HG03457 (cell line): Measurements from ENCODE around the gene SRSF4.
"Not testable (repeated sequence)": the region's sequence is repeated elsewhere in the genome, so short reads cannot be mapped to it uniquely, and the experiment has no call there.

Experiments
- ATAC-seq: cut with Tn5 transposase; IDR thresholded peaks from one replicate; pipeline ENCODE4 v1.9.1; 2021; ENCODE audit warnings: moderate number of reproducible peaks; ENCODE audit not compliant: unreplicated experiment

Gene SRSF4

DNA sequence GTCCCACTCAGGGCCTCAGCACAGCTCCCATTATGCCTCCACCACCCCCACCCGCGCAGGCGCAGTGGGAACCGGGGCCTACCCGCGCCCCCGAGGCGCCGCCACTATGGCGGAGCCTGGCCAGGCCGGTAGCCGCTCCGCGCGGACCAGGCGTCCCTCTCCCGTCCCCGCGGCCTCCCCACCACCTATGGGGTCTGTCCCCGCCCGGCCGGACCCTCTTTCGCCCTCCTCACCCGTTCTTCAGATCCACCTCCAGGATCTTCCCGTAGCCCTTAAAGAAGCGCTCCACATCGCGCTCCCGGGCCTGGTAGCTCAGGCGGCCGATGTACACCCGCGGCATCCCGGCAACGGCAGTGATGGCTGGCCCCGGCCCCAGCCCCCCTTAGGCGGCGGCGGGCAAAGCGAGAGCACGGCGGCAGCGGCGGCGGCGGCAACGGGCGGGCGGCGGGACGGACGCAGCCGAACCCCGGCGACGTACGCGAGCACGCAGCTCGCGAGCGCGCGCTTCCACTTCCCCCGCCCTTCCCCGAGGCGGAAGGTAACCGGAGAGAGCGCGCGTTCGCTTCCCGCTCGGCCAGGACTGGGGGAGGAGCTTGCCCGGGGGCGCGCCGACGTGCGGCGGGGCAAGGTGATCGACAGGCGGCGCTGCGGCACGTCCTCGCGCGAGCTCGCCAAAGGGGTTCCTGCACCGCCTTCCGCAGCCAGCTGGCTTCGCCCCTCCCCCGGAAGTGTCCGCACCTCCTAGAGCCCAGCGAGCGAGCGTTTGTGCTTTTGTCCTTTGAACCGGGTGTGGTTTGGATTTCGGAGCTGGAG, at the start of gene SRSF4:
SRSF4 (minus strand) TSS at position 488 of the 813 bp plus-strand sequence; CDS start at position 340, 148 bp downstream.
- ATAC-seq, result peak; percentile 78

DNA sequence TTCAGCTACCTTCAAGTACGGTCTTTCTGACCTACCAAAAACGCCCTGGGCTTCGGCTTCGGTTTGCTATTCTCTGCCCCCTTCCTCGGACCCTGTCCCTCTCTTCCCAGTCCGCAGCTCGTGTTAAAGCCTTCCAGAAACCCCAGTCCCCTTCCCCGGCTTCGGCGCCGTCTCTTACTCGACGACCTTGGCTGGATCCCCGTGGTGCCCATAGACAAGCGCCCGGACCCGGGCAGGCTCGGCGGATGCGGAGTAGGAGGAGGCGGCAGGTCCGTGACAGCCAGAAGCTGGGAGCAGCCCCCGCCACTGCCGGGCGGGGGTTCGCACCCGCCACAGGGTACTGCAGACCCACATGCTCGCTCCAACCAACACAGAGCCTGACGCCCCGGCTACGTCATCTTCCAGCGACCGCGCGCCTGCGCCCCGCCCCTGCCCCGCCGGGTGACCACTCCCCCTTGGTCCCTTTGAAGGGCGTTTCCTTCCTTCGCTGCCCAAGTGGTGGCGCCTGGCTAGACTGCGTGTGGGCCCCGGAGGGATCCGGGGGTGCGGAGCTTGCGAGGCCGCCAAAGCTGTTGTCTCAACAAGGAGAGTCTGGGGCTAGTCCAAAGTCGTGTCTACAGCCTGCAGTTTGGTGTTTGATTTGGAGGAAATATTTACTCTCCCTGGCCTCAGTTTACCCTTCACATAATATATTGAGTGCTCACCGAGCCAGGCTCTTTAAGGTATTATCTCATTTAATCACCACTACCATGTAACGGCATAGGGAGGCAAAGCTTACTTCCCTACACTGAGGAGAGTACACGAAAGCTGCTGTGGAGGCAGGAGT, 49.1 kb upstream of the SRSF4 start, which contains the start of gene MECR:
MECR (minus strand) TSS at position 382 of the 826 bp plus-strand sequence; CDS start at position 354, 28 bp downstream.
- peak; percentile 78 for ATAC-seq

DNA sequence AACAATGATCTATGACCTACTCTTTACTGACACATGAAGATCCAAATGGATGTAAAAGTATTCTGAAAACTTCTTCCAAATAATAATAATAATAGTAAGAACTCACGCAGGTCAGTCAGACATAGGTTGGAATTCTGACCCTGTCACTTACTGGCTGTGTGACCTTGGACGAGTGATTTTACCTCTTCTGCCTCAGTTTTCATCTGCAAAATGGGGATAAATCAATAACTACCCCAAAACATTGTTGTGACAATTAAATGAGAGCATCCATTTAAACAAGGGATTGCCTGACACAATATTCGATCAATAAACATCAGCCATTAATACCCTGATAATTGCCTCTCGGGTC, 48.5 kb upstream of the SRSF4 start:
- no peak for ATAC-seq

DNA sequence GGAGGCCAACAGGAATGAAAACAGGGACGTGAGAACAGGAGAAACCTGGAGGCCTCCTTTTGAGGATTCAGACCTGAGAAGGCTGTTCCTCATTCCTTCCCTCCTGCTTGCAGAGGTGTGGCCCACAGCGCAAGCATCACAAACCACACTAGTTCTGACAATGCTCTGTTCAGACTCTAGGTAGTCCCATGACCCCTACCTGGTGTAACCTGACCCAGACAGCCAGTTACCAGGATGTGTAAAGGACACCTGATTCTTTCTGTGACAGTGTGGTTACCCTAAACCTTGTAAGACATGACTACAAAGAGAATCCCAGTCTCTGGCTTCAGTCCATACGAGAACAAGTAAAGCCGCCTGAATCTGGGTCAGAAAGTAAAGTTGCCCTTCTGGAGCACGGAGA, 45.8 kb upstream of the SRSF4 start:
- no peak for ATAC-seq

DNA sequence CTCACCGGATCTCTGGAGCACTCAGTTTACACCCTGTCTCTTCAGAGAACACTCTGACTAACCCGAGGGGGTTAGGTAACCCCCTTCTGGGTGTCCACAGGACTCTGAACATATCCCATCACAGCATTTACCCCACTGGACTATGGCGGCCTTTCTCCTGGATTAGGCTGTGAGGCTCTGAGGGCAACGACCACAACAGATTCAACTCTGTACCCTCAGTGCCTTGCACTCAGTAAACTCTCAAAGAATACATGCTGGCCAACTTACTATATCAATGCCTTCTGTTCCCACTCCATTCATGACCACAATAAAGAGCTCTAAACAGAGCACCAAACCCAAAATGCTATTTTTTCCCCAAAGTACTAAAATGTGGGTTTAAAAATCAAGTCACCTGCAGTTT, 43.7 kb upstream of the SRSF4 start:
- ATAC-seq, result no peak

DNA sequence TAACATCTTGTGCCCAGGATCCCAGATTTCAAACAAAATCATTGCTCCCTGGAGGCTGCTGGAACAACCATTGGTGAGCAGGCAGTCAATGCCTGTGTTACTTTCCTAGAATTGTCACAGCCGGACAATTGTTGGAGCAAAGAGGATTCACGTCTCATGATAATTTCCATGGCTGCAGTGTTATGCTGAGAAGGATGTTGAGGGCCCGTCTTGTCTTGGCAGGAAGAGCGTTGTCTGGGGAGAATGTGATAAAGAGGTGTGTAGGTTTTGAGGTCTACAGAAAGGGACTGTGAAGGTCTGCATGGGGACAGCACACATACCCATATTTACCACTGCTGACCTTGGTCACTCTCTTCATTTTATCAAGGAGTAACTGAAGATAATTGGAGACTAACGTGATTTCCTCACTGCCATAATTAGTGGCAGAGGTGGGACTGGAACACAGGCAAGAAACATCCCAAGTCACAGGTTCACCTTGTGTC, 42.7 kb upstream of the SRSF4 start:
- ATAC-seq, result no peak

DNA sequence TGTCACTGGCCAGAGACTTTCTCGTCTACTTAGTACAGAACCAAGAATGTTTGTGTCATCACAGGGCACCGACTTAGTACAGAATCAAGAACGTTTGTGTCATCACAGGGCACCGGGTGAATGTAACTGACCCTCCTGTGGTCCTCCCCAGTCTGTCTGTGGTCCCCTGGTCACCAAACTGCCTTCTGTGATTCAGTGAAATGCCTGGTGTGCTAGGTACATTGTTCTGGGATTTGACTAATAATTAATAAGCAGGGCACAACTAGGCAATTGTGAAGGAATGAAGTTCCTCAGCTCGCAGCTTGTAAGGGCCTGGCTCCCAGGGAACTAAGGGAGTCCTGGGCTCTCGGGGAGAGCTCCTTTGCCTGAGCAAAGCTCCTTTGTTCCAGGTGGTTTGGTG, 41.8 kb upstream of the SRSF4 start:
- ATAC-seq, result no peak

DNA sequence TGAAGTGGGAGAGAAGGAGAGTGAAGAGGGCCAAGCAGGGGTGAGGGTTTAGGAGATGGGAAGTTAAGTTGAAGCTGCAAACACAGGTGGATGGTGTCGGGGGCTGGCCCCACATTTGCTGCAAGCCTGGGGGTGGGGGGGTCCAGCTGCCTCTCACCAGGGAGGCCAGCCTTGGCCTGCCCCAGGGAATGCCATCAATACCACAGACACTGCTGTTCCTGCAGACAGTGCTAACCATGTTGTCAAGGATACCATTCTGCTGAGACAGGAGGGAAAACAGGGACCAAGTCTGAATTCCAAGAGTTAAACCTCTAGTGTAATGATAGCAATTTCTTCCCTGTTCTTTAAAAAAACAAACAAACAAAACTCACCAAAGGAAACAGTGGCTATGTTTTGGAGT, 41.0 kb upstream of the SRSF4 start:
- no peak for ATAC-seq

DNA sequence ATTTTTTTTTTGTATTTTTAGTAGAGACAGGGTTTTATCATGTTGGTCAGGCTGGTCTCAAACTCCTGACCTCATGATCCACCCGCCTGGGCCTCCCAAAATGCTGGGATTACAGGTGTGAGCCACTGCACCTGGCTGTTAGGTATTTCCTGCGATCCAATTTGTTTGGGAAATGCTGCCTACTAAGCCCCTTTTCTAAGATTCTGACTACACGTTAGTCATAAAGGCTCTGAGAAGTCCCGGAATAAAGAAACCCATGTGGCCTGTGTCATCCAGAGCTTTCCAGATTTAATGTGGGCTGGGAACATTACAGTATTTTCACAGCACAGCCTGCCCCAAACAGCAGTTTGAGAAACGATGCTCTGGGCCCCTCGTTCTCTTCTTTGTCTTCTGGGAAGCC, 40.6 kb upstream of the SRSF4 start:
- not testable (repeated sequence) for ATAC-seq

DNA sequence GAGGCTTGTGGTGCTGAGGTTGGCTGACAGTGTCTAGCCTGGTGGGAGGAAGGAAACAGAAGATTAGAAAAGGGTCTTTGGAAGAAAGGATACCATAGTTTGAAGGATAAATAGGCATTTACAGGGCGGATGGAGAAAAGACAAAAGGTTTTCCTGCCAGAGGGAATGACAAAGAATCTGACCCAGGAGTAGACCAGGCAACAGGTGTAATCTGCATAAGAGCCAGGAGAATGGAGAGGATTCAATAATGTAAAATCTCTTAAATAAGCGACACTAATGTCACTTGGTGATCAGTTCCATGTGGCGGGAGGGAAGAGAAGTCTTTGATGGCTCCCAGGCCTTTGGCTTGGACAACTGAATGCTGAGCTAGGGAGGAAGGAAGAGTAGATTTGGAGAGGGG, 39.6 kb upstream of the SRSF4 start:
- no peak for ATAC-seq

DNA sequence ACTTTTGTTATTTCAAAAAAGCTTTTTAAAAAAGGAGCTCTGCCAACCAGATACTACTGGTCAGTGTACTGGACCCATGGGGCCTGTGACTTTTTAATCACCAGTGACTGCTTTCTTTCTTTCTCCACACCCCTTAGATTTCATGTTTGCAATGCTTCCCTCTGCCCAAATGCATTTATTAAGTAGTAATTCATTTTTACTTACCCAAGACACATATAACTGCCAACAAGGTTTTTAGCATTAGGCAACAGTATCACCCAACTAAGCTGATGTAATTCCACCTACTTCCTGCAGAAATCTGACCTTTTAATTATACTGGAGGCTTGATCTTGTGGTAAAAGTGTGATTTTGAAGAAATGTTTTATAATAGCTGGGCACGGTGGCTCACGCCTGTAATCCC, 36.5 kb upstream of the SRSF4 start:
- ATAC-seq, result no peak

DNA sequence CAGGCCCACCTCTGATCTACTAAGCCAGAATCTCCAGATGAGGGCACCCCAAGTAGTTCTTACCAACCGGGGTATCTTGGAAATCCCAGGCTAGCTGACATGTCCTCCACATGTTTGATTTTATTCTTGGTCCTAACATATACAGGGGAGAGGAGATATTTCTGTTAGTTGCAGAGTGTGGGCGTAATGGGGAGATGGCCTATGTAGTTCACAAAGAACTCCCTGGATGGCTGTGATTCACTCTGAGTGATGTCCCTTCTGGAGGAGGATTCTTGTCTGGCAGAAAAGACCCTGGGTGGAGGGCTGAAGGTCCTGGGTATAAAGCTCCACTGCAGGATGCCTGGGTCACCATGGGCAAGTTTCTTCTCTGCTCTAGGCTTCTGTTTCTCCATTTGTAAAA, 35.9 kb upstream of the SRSF4 start:
- no peak for ATAC-seq

DNA sequence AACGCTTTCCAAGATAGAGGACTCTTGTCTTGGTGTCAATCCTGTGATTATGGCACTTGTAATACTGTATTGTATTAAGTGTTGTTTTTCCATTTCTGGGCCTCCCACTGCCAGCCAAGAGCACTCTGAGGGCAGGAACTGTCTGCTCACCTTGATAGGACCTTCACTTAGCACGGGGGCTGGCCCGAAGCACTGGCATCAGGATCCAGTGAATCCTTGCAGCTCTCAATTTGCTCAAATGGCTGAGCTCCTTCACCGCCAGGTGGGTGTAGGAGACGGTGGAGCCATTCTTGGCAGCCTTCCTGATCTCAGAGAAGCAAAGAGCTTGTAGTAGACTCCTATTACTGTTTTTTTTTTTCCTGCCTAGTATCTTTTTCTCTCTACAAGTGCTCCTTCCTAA, 31.4 kb upstream of the SRSF4 start:
- ATAC-seq, result no peak

DNA sequence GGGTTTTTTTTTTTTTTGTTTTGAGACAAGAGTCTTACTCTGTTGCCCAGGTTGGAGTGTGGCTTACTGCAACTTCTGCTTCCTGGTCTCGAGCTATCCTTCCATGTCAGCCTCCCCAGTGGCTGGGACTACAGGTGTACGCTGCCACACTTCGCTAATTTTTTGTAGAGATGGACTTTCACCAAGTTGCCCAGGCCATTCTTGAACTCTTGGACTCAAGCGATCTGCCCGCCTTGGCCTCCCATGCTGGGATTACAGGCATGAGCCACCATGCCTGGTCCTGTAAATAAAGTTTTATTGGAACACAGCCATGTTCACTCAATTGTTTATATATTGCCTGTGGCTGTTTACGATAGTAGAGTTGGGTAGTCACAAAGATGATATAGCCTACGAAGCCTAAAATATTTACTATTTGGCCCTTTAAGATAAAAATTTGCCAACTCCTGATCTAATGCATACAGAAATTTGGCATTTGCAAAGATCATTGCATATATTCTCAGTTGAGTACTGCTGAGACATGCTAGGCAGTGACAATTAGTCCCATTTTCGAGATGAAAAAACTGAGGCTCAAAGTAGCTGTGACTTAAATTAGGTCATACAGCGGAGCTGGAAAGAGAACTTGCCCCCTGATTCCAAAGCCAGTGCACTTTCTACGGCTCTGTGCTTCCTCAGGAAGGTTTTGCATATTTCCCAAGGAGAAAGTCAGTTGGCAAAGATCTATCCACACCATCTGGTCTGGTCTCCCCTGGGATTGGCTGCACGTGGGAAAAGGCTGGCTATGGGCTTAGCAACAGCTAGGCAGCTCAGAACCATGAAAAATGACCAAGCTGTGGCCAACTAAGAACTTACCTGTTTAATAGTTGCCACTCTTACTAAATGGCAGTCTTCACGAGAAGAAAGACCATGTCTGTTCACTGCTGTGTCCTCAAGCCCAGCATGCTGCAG, 29.7 kb upstream of the SRSF4 start:
- ATAC-seq, result no peak

DNA sequence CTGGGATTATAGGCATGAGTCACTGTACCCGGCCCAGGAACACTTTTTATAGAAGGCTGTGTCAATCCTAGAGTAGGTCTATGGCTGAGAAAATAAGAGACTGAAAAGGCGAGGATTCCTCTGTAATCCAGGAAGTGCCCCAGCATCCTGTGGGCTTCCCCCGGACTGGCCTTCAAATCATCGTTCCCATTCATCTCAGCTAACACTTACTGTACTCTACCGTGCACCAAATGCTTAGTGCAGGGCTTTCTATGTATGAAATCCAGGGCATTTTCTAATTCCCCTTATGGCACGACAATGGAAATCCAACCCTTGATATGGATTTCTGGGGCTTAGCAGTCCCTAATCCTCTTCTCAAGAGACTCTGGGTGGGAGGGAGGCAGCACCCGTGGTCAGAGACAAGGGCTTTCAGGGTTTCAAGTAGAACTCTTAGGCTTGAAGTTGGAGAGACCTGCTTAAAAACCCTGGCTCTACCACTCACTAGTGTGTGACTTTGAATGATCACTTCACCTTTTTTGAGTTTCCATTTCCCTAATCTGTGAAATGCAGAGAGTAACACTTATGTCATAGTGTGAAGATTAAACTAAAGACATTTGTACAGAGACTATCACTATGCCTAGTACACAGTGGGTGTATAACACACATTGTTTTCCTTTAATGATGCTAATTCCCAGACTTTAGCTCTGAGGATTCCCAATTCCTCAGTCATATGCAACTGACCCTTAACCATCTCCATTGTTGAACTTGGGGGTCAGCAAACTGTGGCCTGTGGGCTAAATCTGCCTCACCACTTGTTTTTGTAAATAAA, 28.8 kb upstream of the SRSF4 start:
- no peak for ATAC-seq

DNA sequence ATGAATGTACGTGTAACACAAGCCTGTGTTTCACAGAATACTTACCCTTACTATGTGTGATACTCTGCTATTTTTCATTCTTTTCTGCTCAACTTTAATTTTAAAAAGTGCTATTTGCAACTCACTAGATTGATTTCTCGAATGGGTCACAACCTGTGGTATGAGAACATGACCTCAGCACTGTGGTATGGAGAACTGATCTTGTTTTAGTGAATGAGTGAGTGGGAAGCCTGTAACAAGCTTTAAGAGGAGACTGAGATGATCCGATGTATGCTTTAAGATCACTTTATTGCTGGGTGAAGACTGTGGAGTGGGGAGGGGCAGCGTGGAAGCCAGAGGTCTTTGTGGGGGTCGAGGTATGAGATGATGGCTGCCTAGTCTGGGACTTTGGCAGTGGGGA, 27.5 kb upstream of the SRSF4 start:
- ATAC-seq, result no peak

DNA sequence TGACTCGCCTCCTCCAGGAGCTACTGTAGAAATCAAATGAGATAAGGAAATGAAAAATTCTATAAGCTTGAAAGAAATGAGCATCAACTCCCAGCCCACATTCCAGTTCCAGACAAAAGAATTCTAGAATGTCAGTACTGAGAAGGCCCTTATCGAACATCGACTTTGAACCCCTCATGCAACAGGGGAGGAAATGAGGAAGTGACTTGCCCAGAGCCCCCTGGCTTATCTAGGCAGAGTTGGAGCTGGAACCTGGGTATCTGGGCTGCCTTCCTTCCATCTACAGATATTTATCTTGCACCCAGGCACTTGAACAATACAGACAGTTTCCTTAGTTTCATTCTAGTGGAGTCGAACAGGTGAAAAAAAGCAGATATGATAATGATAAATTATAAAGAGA, 26.7 kb upstream of the SRSF4 start:
- ATAC-seq, result no peak

DNA sequence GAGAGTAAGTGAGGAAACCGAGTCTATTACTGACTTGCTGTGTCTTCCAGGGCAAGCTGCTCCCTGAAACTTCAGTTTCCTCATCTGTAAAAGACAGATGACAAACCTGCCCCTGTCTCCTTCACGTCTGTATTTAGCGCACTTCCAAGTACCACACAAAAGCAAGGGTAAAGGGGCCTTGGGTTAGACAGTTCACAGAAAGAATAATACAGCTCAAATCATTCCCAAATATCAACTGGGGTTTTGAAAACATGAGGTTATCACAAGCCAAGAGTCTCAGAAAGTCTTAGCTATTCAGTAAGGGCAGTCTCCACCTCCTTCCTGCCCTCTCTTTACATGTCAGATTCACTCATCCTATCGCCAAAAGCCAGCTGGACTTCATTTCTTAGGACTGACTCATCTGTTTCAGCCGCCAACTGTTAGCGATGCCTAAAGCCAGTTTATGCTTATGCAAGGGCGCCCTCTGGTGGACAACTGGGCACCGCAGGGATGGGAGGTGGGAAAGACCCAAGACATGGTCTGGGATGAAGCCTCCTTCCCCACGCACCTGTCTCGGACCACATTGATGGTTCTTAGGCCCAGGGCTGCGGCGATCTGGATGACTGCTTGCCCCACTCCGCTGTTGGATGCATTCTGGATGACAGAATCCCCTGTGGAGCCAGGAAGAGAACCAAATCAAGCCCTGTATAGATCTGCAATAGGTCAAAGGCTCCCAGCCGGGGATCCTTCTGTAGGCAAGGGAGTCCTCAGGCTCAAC, 21.1 kb upstream of the SRSF4 start:
- no peak for ATAC-seq

DNA sequence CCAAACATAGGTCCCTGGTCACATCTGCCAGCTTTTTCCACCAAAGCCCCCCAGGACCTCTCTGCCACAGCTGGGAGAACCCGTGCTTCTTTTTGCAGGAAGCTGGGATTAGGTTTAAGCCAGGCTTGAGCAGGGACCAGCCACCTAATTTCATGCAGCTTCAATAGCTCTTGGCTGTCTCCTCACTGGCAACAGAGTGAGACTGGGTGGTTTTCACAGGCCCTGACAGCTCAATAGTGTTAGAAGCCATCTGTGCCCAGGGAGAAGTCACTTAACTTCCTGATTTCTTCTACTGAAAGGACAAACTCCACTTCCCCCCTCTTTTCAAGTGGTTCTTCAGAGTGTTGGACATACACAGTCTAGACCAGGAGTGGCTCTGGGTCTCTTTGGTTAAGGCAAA, 20.4 kb upstream of the SRSF4 start:
- no peak for ATAC-seq
